Measurements from ENCODE around the gene UAP1L1. TPM values are rescaled to one million over a fixed set of nuclear protein-coding genes. Genes with fewer than 3 reads are reported as not detected.
A peak's percentile ranks its signal among the peaks of the same experiment; 100 is the strongest.

The UAP1L1 gene
- total and polyA plus RNA-seq, 2 of the 8 experiments (the other 6 are each of a cell fraction or from before 2014, with no cell fraction given) = 2.0 to 5.4 TPM

DNA sequence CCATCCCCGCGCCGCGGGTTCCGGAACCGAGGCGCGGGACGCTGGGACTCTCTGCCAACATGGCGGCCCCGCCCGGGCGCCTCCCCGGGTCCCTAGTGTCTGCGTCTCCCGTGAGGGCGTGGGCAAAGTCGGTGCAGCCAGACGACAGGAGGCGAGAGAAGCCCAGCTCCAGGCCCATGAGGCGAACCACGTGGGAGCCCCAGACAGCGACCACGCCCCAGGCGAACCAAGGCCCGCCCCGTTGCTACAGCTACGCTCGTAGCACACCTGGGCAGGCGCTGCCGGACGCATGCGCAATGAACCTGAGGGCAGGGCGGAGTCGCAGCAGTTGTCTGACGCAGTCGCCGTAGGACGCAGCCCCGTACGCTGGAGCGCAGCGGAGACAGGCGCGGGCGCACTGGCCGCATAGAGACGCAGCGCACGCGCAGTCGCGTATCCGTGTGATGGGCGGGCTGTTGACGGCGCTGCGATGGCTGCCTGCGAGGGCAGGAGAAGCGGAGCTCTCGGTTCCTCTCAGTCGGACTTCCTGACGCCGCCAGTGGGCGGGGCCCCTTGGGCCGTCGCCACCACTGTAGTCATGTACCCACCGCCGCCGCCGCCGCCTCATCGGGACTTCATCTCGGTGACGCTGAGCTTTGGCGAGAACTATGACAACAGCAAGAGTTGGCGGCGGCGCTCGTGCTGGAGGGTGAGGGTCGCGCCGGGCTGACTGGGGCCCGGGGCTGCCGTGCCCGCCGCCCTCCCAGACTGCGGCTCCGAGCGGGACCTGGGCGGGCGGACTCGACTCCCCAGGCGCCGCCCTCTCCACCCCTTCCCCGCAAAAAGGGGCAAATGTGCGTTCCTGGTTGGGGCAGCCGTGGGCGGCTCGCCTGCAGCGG, 9.5 kb downstream of the UAP1L1 start, which contains the start of gene MAN1B1:
TSS of gene MAN1B1 (plus strand) at position 455 of the 878 bp plus-strand sequence. CDS start at position 470, 15 bp downstream.
- H3K23me2 ChIP-seq (ENCODE audit: low read depth, low read length) = peaks cover 12% of the 10 kb centered on the region; the same call in 1 of the 2 replicates
- H3K4me2 ChIP-seq (ENCODE audit: insufficient read depth in 1 of 2, low read depth in 2 of 2, low read length in 2 of 2) = peak within 1 kb of the TSS; percentile 83 to 94
- H4K20me1 ChIP-seq (replicated peaks in 1 of 2; ENCODE audit: control insufficient read depth in 1 of 2, insufficient read depth in 2 of 2, low read length in 2 of 2) = no peaks in the 10 kb centered on the region
- 1% methylated on average over 84 of the region's 101 CpGs; no CpG with 5 or more reads in 1 of the 2 experiments for WGBS, 2 experiments (ENCODE audit: extremely low coverage in 1 of 2, insufficient coverage in 1 of 2, insufficient read length in 1 of 2, insufficient replicate concordance in 2 of 2, low coverage in 1 of 2, low lambda C conversion rate in 2 of 2, missing lambda C conversion rate in 1 of 2)
- no peak within 1 kb of the TSS; the same call in 1 of the 2 replicates for H2AFZ ChIP-seq (ENCODE audit: low read length)
- peak within 1 kb of the TSS; percentile 87 for H4K8ac ChIP-seq (ENCODE audit: extremely low read depth, insufficient read depth, low read length)
- no peak within 1 kb of the TSS for H2BK20ac ChIP-seq (ENCODE audit: low read length)
- peak within 1 kb of the TSS; percentile 40 to 54 (median 49); a peak in 5 of 7 replicates for H3K9ac ChIP-seq (replicated peaks in 1 of 4; ENCODE audit: extremely low read depth in 1 of 4, low read depth in 3 of 4, low read length in 3 of 4)
- no peak within 1 kb of the TSS for H3K23ac ChIP-seq (ENCODE audit: insufficient read length)
- FAIRE-seq = no peak
- no peaks in the 10 kb centered on the region; a peak in 1 of 8 replicates for H3K36me3 ChIP-seq (ENCODE audit: control insufficient read depth in 2 of 4, insufficient read depth in 4 of 4, low read length in 3 of 4)
- H3K4me3 ChIP-seq (ENCODE audit: extremely low read depth in 1 of 4, insufficient read depth in 2 of 4, low read depth in 3 of 4, low read length in 4 of 4) = peak within 1 kb of the TSS; percentile 55 to 81 (median 71)
- no peak within 1 kb of the TSS for H2BK120ac ChIP-seq (replicated peaks; ENCODE audit: low read depth, low read length)
- no peak within 1 kb of the TSS for H3K56ac ChIP-seq (replicated peaks; ENCODE audit: insufficient read length, low read depth, low read length)
- ChIA-PET POLR2A (ENCODE audit: partially characterized antibody) (interaction anchor here (0.8 to 1.8 kb wide), 12 partner anchors 9 to 154 kb away, joined by 3 to 9 read pairs (median 4); partner anchors contain the start of genes NPDC1, SAPCD2, TPRN and TUBB4B), CTCF (ENCODE audit: partially characterized antibody) (interaction anchor here (0.7 to 7.8 kb wide), 7 partner anchors 19 to 62 kb away, joined by 3 to 80 read pairs (median 5); partner anchors contain the start of gene SAPCD2)
- H2AK5ac ChIP-seq (ENCODE audit: low read depth, low read length) = no peak within 1 kb of the TSS
- H3K14ac ChIP-seq (ENCODE audit: insufficient read length) = no peak within 1 kb of the TSS
- no peaks in the 10 kb centered on the region for H3K9me3 ChIP-seq (ENCODE audit: insufficient read depth in 2 of 2, low read depth in 1 of 2, low read length in 1 of 2)
- peaks cover 0 to 11% (median 3%) of the 10 kb centered on the region in 4 experiments; a peak in 5 of 7 replicates for H3K27me3 ChIP-seq (replicated peaks in 1 of 4; ENCODE audit: control insufficient read depth in 3 of 4, extremely low read depth in 1 of 4, insufficient read depth in 3 of 4, low read length in 3 of 4)
- H4K5ac ChIP-seq (ENCODE audit: insufficient read length, low read depth, low read length) = peak within 1 kb of the TSS; percentile 10
- H3K27ac ChIP-seq (ENCODE audit: low read depth, low read length) = no peak within 1 kb of the TSS
- no peak within 1 kb of the TSS; the same call in 1 of the 2 replicates for H2BK12ac ChIP-seq (ENCODE audit: low read depth, low read length)
- peak within 1 kb of the TSS; percentile 48; the same call in 1 of the 2 replicates for H3K18ac ChIP-seq (ENCODE audit: extremely low read depth, low read length)
- H3K79me2 ChIP-seq (ENCODE audit: control insufficient read depth in 1 of 2, insufficient read depth in 2 of 2, low read length in 2 of 2) = no peaks in the 10 kb centered on the region
- H3K79me1 ChIP-seq (ENCODE audit: low read depth, low read length) = no peaks in the 10 kb centered on the region
- peaks cover 0 to 10% (median 4%) of the 10 kb centered on the region in 4 experiments; a peak in 4 of 7 replicates for H3K4me1 ChIP-seq (replicated peaks in 1 of 4; ENCODE audit: control insufficient read depth in 3 of 4, insufficient read depth in 4 of 4, low read length in 3 of 4)
- DNase-seq (ENCODE audit: low read depth in 1 of 2, low spot score in 2 of 2) = peak; percentile 97 to 99
- peak within 1 kb of the TSS; percentile 18 for H4K91ac ChIP-seq (replicated peaks; ENCODE audit: insufficient read length, low read length)
- H2BK15ac ChIP-seq (ENCODE audit: low read length) = no peak within 1 kb of the TSS
- no peak within 1 kb of the TSS for H3K4ac ChIP-seq (replicated peaks; ENCODE audit: insufficient read length, low read depth, low read length)
- H2BK5ac ChIP-seq (ENCODE audit: low read depth, low read length) = 0 out of 2 replicates have a peak within 1 kb of the TSS, but pooled peaks have one; percentile 60
- TF ChIP-seq, protein P1, sequence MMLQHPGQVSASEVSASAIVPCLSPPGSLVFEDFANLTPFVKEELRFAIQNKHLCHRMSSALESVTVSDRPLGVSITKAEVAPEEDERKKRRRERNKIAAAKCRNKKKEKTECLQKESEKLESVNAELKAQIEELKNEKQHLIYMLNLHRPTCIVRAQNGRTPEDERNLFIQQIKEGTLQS (IDR thresholded peaks at IDR 0.05; ENCODE audit: insufficient read depth, low read depth, low read length) = peak; percentile 58
- TF ChIP-seq CTBP2 (IDR thresholded peaks at IDR 0.05; ENCODE audit: borderline replicate concordance, insufficient read depth, insufficient read length, low read length) (no peak), JUND (IDR thresholded peaks at IDR 0.05; ENCODE audit: low read length) (no peak), TBP (IDR thresholded peaks at IDR 0.05; ENCODE audit: low read depth, low read length) (no peak; the same call in 1 of the 2 replicates), POU5F1 (IDR thresholded peaks at IDR 0.05; ENCODE audit: low read depth, low read length) (no peak), CHD2 (IDR thresholded peaks at IDR 0.05; ENCODE audit: low read length) (no peak), GABPA (IDR thresholded peaks at IDR 0.05; ENCODE audit: borderline replicate concordance, insufficient read depth, low read length) (no peak), GTF2F1 (IDR thresholded peaks at IDR 0.05; ENCODE audit: borderline replicate concordance, low read depth, low read length) (no peak)
- TF ChIP-seq, protein P2, sequence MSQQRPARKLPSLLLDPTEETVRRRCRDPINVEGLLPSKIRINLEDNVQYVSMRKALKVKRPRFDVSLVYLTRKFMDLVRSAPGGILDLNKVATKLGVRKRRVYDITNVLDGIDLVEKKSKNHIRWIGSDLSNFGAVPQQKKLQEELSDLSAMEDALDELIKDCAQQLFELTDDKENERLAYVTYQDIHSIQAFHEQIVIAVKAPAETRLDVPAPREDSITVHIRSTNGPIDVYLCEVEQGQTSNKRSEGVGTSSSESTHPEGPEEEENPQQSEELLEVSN (IDR thresholded peaks at IDR 0.05) = peak; percentile 74; the same call in 1 of the 2 replicates
